ENCODE data around the gene IFIT3.

IFIT3 gene

GRCh38 chr10:89374713-89375141, 46.9 kb downstream of the IFIT3 start:
- Histone ChIP-seq H3K4me3 (ENCODE audit: low read depth, low read length) (no peak overlapping the region), H3K4me1 (ENCODE audit: control insufficient read depth, insufficient read depth, low read length) (peaks cover 3% of the 10 kb centered on the region; the same call in 1 of the 2 replicates), H3K9me3 (ENCODE audit: control insufficient read depth, insufficient read depth, low read depth, low read length) (no peaks in the 10 kb centered on the region), H3K36me3 (ENCODE audit: control insufficient read depth in 2 of 2, insufficient read depth in 1 of 2, low read length in 2 of 2) (no peaks in the 10 kb centered on the region), H3K27ac (ENCODE audit: extremely low read depth, low read depth, low read length) (no peak overlapping the region)
- CTCF ChIA-PET, result interaction anchor here (0.6 kb wide), 1 partner anchor 123 kb away, joined by 3 read pairs; no protein-coding TSS in a partner anchor
- TF ChIP-seq ZNF280D (tag by site-specific recombination; IDR thresholded peaks at IDR 0.05) (no peak), ZBTB11 (tag by site-specific recombination; conservative IDR thresholded peaks at IDR 0.05; ENCODE audit: low read depth) (no peak)
- POLR2A ChIA-PET, result no interaction called here

GRCh38 chr10:89377705-89378637, 50.2 kb downstream of the IFIT3 start, which contains the start of gene IFIT1B:
IFIT1B (plus strand) TSS chr10:89378056; CDS start chr10:89378136, 80 bp downstream.
- peak; percentile 79 for TF ChIP-seq REST (tag by site-specific recombination; IDR thresholded peaks at IDR 0.05)
- TF ChIP-seq ZBTB17 (tag by site-specific recombination; IDR thresholded peaks at IDR 0.05), result no peak
- 0 out of 2 replicates have a peak, but pooled peaks have one; percentile 31 for TF ChIP-seq ZIC2 (tag by site-specific recombination; IDR thresholded peaks at IDR 0.05)
- no peaks in the 10 kb centered on the region for H3K36me3 ChIP-seq (ENCODE audit: control insufficient read depth in 2 of 2, insufficient read depth in 1 of 2, low read length in 2 of 2)
- H3K4me3 ChIP-seq (ENCODE audit: low read depth, low read length), result no peak within 1 kb of the TSS
- H3K4me1 ChIP-seq (ENCODE audit: control insufficient read depth, insufficient read depth, low read length), result peaks cover 3% of the 10 kb centered on the region; the same call in 1 of the 2 replicates
- CTCF ChIA-PET, result no interaction called here
- no peaks in the 10 kb centered on the region for H3K9me3 ChIP-seq (ENCODE audit: control insufficient read depth, insufficient read depth, low read depth, low read length)
- POLR2A ChIA-PET, result no interaction called here
- no peak within 1 kb of the TSS for H3K27ac ChIP-seq (ENCODE audit: extremely low read depth, low read depth, low read length)

- CTCF ChIA-PET, result no interaction called here
- H3K4me1 ChIP-seq (ENCODE audit: control insufficient read depth, insufficient read depth, low read length), result peaks cover 1% of the 10 kb centered on the region; the same call in 1 of the 2 replicates
- H3K9me3 ChIP-seq (ENCODE audit: control insufficient read depth, insufficient read depth, low read depth, low read length), result no peaks in the 10 kb centered on the region
- POLR2A ChIA-PET, result no interaction called here
- H3K27ac ChIP-seq (ENCODE audit: extremely low read depth, low read depth, low read length), result no peak overlapping the region
- no peak for TF ChIP-seq ZNF660 (tag by site-specific recombination; IDR thresholded peaks at IDR 0.05)
- TF ChIP-seq ZNF324 (tag by site-specific recombination; IDR thresholded peaks at IDR 0.05), result no peak
- TF ChIP-seq PATZ1 (tag by site-specific recombination; IDR thresholded peaks at IDR 0.05), result no peak
- H3K36me3 ChIP-seq (ENCODE audit: control insufficient read depth in 2 of 2, insufficient read depth in 1 of 2, low read length in 2 of 2), result no peaks in the 10 kb centered on the region
- no peak overlapping the region for H3K4me3 ChIP-seq (ENCODE audit: low read depth, low read length)
Measured at GRCh38 chr10:89379103-89379502, 51.3 kb downstream of the IFIT3 start.
